Activated naive CD8-positive, alpha-beta T cell treated with anti-CD3 and anti-CD28 coated beads for 36 hours (primary cell): Measurements from ENCODE around the gene VAMP7. TPM values are rescaled to one million over a fixed set of nuclear protein-coding genes. Genes with fewer than 3 reads are reported as not detected.
A peak's percentile ranks its signal among the peaks of the same experiment; 100 is the strongest.
"Not testable (repeated sequence)": the region's sequence is repeated elsewhere in the genome, so short reads cannot be mapped to it uniquely, and the experiment has no call there.

Experiments
- DNase-seq: peaks from one replicate; pipeline ENCODE4 v3.0.0; 2021
- H3K27ac Mint-ChIP-seq: one replicate; pipeline ENCODE4 v1.8.0; 2022; ENCODE audit warnings: mild to moderate bottlenecking, moderate library complexity, mixed read lengths
- H3K27me3 Mint-ChIP-seq: one replicate; pipeline ENCODE4 v1.8.0; 2022; ENCODE audit warnings: mild to moderate bottlenecking, mixed read lengths
- H3K36me3 Mint-ChIP-seq: one replicate; pipeline ENCODE4 v1.8.0; 2021; ENCODE audit warnings: mild to moderate bottlenecking, mixed read lengths
- H3K4me1 Mint-ChIP-seq: one replicate; pipeline ENCODE4 v1.8.0; 2021; ENCODE audit warnings: mixed read lengths
- H3K4me3 Mint-ChIP-seq: one replicate; pipeline ENCODE4 v1.8.0; 2022; ENCODE audit warnings: mild to moderate bottlenecking, moderate library complexity, mixed read lengths
- H3K9me3 Mint-ChIP-seq: one replicate; pipeline ENCODE4 v1.8.0; 2022; ENCODE audit warnings: mixed read lengths
- total RNA-seq, 2 experiments: library from RNA; stranded (reverse); gene quantifications; one replicate each; pipeline ENCODE4 v1.2.3, GENCODE V29; 2021

VAMP7 gene
- 10 to 100 TPM; 30.1 to 31.1 TPM for total RNA-seq

- peak; percentile 82 for DNase-seq
- peaks cover 13% of the 10 kb centered on the region for H3K4me1 Mint-ChIP-seq
These were observed at the start of gene VAMP7 for GRCh38 chrX:155881158-155881993. Gene VAMP7, plus strand, starts transcription at chrX:155881345. Its CDS starts 8,122 bp downstream, at chrX:155889467.

GRCh38 chrX:155841232-155841631 is 39.9 kb upstream of the VAMP7 start:
- Mint-ChIP-seq H3K27me3 (peaks cover 7% of the 10 kb centered on the region), H3K4me1 (no peaks in the 10 kb centered on the region), H3K9me3 (peaks cover 16% of the 10 kb centered on the region), H3K36me3 (no peaks in the 10 kb centered on the region), H3K4me3 (no peak overlapping the region), H3K27ac (no peak overlapping the region)
- no peak for DNase-seq

More at GRCh38 chrX:155881158-155881993, at the start of gene VAMP7:
- peaks cover 5% of the 10 kb centered on the region for H3K27me3 Mint-ChIP-seq
- H3K36me3 Mint-ChIP-seq: no peaks in the 10 kb centered on the region
- H3K9me3 Mint-ChIP-seq: peaks cover 1% of the 10 kb centered on the region
- peak within 1 kb of the TSS; percentile 81 for H3K4me3 Mint-ChIP-seq
- H3K27ac Mint-ChIP-seq: peak within 1 kb of the TSS; percentile 85

DNA sequence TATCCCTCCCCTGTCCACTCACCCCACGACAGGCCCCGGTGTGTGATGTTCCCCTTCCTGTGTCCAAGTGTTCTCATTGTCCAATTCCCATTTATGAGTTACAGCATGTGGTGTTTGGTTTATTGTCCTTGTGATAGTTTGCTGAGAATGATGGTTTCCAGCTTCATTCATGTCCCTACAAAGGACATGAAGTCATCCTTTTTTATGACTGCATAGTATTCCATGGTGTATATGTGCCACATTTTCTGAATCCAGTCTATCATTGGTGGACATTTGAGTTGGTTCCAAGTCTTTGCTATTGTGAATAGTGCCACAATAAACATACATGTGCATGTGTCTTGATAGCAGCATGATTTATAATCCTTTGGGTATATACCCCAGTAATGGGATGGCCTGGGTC is 29.4 kb upstream of the VAMP7 start:
- H3K4me1 Mint-ChIP-seq, H3K27ac Mint-ChIP-seq, H3K9me3 Mint-ChIP-seq, DNase-seq, H3K36me3 Mint-ChIP-seq, H3K4me3 Mint-ChIP-seq, H3K27me3 Mint-ChIP-seq: not testable (repeated sequence)

DNA sequence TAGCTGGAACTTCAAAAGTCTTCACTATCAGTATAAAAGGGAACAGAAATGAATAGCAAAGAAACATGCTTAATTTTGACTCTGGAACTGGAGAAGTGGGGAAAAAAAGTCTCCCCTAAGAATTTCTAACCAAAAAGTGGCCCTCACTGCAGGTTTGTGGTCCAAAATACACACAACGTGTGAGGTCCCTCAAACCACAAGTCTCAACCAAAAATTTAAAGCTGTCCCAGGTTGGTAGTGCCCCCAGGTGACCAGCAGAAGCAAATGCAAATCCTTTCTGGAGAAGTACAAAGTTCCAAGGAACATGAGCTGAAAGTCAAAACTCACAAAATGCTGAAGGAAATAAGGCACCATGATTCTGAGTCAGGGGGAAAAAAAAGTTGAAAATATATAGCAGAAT is 23.6 kb upstream of the VAMP7 start:
- Mint-ChIP-seq H3K4me3 (no peak overlapping the region), H3K27me3 (peaks cover 9% of the 10 kb centered on the region), H3K4me1 (no peaks in the 10 kb centered on the region), H3K36me3 (no peaks in the 10 kb centered on the region), H3K27ac (no peak overlapping the region), H3K9me3 (peaks cover 2% of the 10 kb centered on the region)
- no peak for DNase-seq

GRCh38 chrX:155864655-155865054 is 16.5 kb upstream of the VAMP7 start:
- Mint-ChIP-seq H3K27ac (no peak overlapping the region), H3K36me3 (no peaks in the 10 kb centered on the region), H3K4me1 (no peaks in the 10 kb centered on the region), H3K9me3 (peaks cover 15% of the 10 kb centered on the region), H3K4me3 (no peak overlapping the region), H3K27me3 (peaks cover 5% of the 10 kb centered on the region)
- no peak for DNase-seq

DNA sequence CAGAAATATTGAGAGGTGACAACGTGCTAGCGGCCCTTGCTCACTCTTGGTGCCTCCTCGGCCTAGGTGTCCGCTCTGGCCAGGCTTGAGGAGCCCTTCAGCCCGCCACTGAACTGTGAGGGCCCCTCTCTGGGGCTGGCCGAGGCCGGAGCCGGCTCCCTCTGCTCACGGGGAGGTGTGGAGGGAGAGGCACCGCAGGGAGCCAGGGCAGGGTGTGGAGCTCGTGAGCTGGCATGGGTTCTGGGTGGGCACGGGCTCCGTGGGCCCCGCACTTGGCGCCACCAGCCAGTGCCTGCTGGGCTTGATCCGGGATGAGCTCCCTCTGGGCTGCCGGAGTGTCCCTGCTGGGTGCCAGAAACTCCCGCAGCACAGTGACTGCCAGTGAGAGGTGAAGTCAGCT is 16.0 kb upstream of the VAMP7 start:
- Mint-ChIP-seq H3K36me3 (no peaks in the 10 kb centered on the region), H3K27me3 (peaks cover 5% of the 10 kb centered on the region), H3K9me3 (peaks cover 16% of the 10 kb centered on the region), H3K4me3 (no peak overlapping the region), H3K4me1 (no peaks in the 10 kb centered on the region), H3K27ac (no peak overlapping the region)
- DNase-seq: no peak

- H3K27ac Mint-ChIP-seq: no peak overlapping the region
These were observed 13.3 kb upstream of the VAMP7 start for GRCh38 chrX:155867821-155868220.

DNA sequence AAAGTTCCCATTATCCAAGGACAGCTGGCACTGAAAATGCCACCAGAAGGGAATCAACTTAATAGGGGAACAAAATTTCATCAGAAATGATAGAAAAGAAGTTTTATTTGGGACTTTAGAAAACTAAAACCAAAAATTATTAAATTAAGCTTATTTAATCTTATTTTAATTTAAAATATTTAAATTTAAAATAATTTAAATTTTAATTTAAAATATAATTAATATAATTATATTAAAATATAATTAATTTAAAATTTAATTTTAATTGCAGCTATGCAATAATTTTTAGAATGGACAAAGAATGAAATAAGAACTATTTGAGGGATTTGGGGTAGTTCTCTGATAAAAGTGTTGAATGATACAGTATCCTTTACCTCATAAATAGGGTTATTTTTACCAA is 10.2 kb upstream of the VAMP7 start:
- no peak for DNase-seq
- Mint-ChIP-seq H3K27ac (no peak overlapping the region), H3K36me3 (no peaks in the 10 kb centered on the region)

More at GRCh38 chrX:155867821-155868220, 13.3 kb upstream of the VAMP7 start:
- H3K27me3 Mint-ChIP-seq: peaks cover 9% of the 10 kb centered on the region
- H3K36me3 Mint-ChIP-seq: no peaks in the 10 kb centered on the region
- no peaks in the 10 kb centered on the region for H3K4me1 Mint-ChIP-seq
- no peak for DNase-seq
- H3K4me3 Mint-ChIP-seq: no peak overlapping the region
- peaks cover 18% of the 10 kb centered on the region for H3K9me3 Mint-ChIP-seq

DNA sequence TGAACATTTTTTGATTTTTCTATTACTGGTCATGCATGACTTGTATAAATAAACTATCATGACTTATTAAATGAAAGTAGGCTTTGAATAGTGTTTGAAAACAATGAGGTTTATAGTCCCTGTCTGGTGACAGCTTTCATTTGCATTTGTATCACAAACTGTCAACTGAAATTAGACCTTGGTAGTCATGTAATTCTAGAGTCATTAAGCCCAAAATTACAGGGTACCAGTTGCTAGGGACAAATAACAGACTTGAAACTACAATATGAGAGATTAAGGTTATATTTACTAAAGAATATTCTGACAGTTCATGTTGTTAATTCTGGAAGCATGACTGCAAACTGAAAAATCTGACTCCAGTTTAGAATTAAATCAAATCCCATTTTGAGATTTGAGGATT is 9.2 kb upstream of the VAMP7 start:
- Mint-ChIP-seq H3K27ac (no peak overlapping the region), H3K4me3 (no peak overlapping the region), H3K9me3 (peaks cover 16% of the 10 kb centered on the region), H3K27me3 (peaks cover 22% of the 10 kb centered on the region), H3K4me1 (peaks cover 2% of the 10 kb centered on the region), H3K36me3 (no peaks in the 10 kb centered on the region)
- no peak for DNase-seq

More for the DNA sequence above, 10.2 kb upstream of the VAMP7 start:
- H3K4me3 Mint-ChIP-seq: no peak overlapping the region
- H3K9me3 Mint-ChIP-seq: peaks cover 16% of the 10 kb centered on the region
- H3K4me1 Mint-ChIP-seq: peaks cover 2% of the 10 kb centered on the region
- H3K27me3 Mint-ChIP-seq: peaks cover 20% of the 10 kb centered on the region

GRCh38 chrX:155873188-155873587 is 8.0 kb upstream of the VAMP7 start:
- Mint-ChIP-seq H3K36me3 (no peaks in the 10 kb centered on the region), H3K27me3 (peaks cover 25% of the 10 kb centered on the region), H3K4me3 (no peak overlapping the region), H3K4me1 (peaks cover 2% of the 10 kb centered on the region), H3K27ac (no peak overlapping the region), H3K9me3 (peaks cover 11% of the 10 kb centered on the region)
- no peak for DNase-seq

DNA sequence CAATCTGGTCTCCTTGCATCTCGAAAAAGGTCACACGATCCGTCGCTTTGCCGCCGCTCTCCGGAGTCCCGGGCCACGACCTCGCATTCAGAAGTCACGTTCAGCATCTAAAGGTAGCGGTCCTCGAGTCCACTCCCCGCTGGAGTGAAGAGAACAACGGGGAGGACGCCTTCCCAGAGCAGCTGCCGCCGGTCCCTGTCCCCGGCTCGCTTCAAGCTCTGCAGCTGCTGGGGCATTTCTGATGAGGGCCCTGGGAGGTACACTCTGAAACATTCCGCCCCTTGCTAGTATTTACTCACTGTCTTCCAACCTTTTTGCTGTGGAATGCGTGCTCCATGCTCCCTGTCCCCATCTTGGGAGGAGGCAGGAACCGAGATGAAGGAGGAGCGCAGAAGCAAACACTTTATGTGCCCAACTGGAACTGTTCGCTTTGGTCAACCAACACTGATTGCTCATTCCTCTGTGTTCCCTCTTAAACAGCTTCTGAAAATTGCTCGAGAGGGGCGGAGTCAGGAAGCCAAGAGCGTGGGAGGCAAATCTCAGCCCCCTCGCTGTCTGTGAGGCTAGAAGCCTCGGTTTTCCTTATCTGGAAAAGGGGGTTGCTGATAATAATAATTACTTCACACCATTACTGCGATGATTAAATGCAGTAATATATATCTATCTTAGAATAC is 6.4 kb upstream of the VAMP7 start:
- DNase-seq: no peak
- Mint-ChIP-seq H3K36me3 (no peaks in the 10 kb centered on the region), H3K4me3 (peak overlapping the region; percentile 52), H3K9me3 (peaks cover 4% of the 10 kb centered on the region), H3K27ac (no peak overlapping the region), H3K4me1 (peaks cover 2% of the 10 kb centered on the region), H3K27me3 (peaks cover 25% of the 10 kb centered on the region)

GRCh38 chrX:155876704-155877103 is 4.4 kb upstream of the VAMP7 start:
- peaks cover 2% of the 10 kb centered on the region for H3K4me1 Mint-ChIP-seq
- no peak for DNase-seq
- H3K9me3 Mint-ChIP-seq: peaks cover 1% of the 10 kb centered on the region
- peaks cover 21% of the 10 kb centered on the region for H3K27me3 Mint-ChIP-seq
- no peaks in the 10 kb centered on the region for H3K36me3 Mint-ChIP-seq
- H3K27ac Mint-ChIP-seq: no peak overlapping the region
- H3K4me3 Mint-ChIP-seq: no peak overlapping the region

DNA sequence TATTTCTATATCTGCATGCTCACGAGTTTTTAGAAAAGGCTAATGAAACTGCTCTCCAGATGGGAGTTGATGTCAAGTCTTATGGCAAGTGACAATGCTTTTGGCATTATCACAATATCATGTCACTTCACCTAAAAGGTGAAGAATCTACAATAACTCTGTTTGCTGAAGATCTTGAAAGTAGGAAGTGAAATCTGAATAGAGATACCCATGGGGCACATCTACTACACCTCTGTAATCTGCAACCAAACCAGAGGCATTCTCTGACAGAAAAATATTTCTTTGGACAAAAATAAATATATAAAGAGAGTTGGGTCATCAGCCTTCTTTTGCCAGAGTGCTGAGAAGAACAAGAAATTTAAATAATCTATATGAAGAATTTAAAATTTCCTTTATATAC is 3.9 kb upstream of the VAMP7 start:
- Mint-ChIP-seq H3K27ac (no peak overlapping the region), H3K9me3 (peaks cover 1% of the 10 kb centered on the region), H3K36me3 (no peaks in the 10 kb centered on the region), H3K27me3 (peaks cover 21% of the 10 kb centered on the region), H3K4me3 (no peak overlapping the region), H3K4me1 (peaks cover 2% of the 10 kb centered on the region)
- DNase-seq: no peak

DNA sequence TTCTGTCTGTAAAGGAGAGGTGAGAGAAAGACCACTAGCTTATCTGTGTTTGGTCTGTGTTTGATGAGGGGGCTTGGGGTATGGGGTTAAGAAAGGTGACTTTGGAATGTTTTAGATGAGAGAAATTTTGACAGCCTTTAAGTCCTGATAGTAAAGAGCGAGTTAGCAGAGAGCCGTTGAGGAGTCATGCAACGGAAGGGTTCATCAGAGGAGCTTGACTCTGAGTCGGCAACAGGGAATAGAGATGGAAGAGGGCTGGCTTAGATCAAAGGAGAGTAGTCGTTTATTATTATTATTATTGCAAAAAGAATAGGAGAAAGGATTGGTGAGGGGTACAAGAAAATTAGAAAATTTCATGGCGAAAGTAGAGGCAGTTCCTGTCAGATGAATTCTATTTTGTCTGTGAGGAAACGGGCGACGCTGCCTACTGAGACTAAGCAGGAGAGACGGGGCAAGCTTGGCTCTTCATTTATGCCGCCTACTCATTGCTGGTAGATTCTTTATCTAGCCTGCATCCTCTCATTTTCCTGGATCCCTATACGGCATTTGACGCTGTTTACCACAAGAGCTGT is 473 bp upstream of the VAMP7 start:
- Mint-ChIP-seq H3K9me3 (peaks cover 1% of the 10 kb centered on the region), H3K36me3 (no peaks in the 10 kb centered on the region), H3K4me1 (peaks cover 13% of the 10 kb centered on the region), H3K4me3 (peak overlapping the region; percentile 81), H3K27me3 (peaks cover 5% of the 10 kb centered on the region), H3K27ac (peak overlapping the region; percentile 49)
- DNase-seq: no peak

GRCh38 chrX:155886409-155886808 is 5.3 kb downstream of the VAMP7 start:
- Mint-ChIP-seq H3K27me3 (no peaks in the 10 kb centered on the region), H3K36me3 (peaks cover 4% of the 10 kb centered on the region), H3K4me1 (peaks cover 16% of the 10 kb centered on the region), H3K4me3 (no peak overlapping the region), H3K9me3 (no peaks in the 10 kb centered on the region), H3K27ac (no peak overlapping the region)
- DNase-seq: no peak
